Colonic mucosa (tissue), 4 donors: Measurements from ENCODE around the gene HTR2B. TPM values are rescaled to one million over a fixed set of nuclear protein-coding genes. Genes with fewer than 3 reads are reported as not detected.
A peak's percentile ranks its signal among the peaks of the same experiment; 100 is the strongest.
"Not testable (repeated sequence)": the region's sequence is repeated elsewhere in the genome, so short reads cannot be mapped to it uniquely, and the experiment has no call there.

ENCODE experiments used
- DNase-seq: peaks from one replicate; pipeline ENCODE4 v3.0.0-alpha.2; 2020
- H3K27ac ChIP-seq: fragments of 200-600 bp; one replicate; pipeline ENCODE4 v1.8.0; 2021
- H3K27me3 ChIP-seq: fragments of 200-600 bp; one replicate; pipeline ENCODE4 v1.8.0; 2021
- H3K36me3 ChIP-seq: fragments of 200-600 bp; one replicate; pipeline ENCODE4 v1.8.0; 2021
- H3K4me1 ChIP-seq: fragments of 200-600 bp; one replicate; pipeline ENCODE4 v1.8.0; 2021; ENCODE audit warnings: mild to moderate bottlenecking
- H3K4me3 ChIP-seq: fragments of 200-600 bp; one replicate; pipeline ENCODE4 v1.8.0; 2021
- H3K9ac ChIP-seq, 2 donors: one replicate each; pipeline ENCODE4 v1.7.0; 2013; ENCODE audit warnings: control low read depth in 2 of 2, low read depth in 2 of 2, low read length in 2 of 2
- H3K9me3 ChIP-seq: fragments of 200-600 bp; one replicate; pipeline ENCODE4 v1.8.0; 2021
- CTCF ChIP-seq: fragments of 200-600 bp; IDR thresholded peaks from one replicate; pipeline ENCODE4 v1.8.0; 2022; ENCODE audit warnings: antibody characterized with exemption, mild to moderate bottlenecking
- intact Hi-C: fragments of 100-400 bp; cut with DNase I; formaldehyde crosslinking; loops from one replicate; pipeline ENCODE4 v1.14.1; 2022
- total RNA-seq, 2 donors: library from RNA; stranded (reverse); fragmentation: NEBNext Ultra II Directional in 1 of 2; extraction: Animal tissue kit (Norgen Biotek cat#: 25700) in 1 of 2; gene quantifications; one replicate each; pipeline ENCODE4 v1.2.1, GENCODE V29; 2021
- donor health status: healthy.
- donor health status: DM: no; HTN: no; CAD: no.
- donor health status: DM: no; HTN: no; CAD: no.

Gene HTR2B
- total RNA-seq, 2 donors from 2014 or later: 0.27 TPM; not detected in 1

DNA sequence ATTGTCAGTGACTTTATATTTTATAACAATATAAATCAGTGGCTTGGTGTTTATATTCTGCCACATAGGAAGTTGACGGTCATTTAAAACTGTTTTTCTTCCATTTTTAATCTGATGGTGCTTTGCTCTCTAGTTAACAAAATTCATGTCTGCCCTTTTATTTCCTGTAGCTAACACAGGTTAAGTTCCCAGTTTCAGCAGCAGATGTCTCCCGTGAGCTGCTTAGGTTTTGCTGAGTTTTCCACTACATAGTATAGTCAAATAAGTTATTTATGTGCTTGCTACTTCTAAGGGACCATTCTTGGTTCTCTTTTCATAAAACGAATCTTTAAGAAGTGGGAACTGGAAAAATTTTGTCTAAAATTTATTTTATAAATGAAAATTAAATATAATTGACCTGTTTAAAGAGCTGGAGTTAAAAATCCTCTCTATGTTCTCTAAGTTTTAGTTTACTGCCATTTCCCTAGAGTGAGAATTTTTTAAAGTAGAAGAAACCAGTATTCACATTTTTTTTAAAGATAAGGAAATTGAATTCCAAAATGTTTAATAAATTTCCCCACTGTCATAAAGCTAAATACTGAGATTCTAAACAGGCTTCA is 20.6 kb downstream of the HTR2B start:
- no peak overlapping the region for H3K9ac ChIP-seq
- TF ChIP-seq CTCF: peak; percentile 82
- no peaks in the 10 kb centered on the region for H3K27me3 ChIP-seq
- no peaks in the 10 kb centered on the region for H3K36me3 ChIP-seq
- DNase-seq: peak; percentile 80
- intact Hi-C loops: loop anchor here (5.0 to 10.0 kb wide), 2 partner anchors 121 to 308 kb away; no protein-coding TSS in a partner anchor
- H3K4me3 ChIP-seq: no peak overlapping the region
- no peaks in the 10 kb centered on the region for H3K9me3 ChIP-seq
- peak overlapping the region; percentile 36 for H3K27ac ChIP-seq
- H3K4me1 ChIP-seq: no peaks in the 10 kb centered on the region

DNA sequence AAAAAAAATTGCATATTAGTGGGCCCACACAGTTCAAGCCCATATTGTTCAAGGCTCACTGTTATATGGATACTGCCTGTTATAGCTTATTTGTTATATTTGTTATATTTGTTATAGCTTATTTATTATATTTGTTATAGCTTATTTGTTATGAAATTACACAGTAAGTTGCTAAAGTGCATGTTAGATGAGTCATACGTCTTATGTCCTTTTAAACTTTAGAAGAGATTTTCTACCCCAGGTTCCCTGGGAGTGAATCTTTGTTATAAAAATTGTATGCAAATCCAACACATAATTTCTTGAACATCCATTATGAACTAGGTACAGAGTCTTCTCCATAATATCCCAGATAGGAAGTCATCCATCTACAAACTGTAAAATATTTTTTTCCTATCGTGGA is 22.1 kb downstream of the HTR2B start:
- intact Hi-C loops: loop anchor here (5.0 to 10.0 kb wide), 2 partner anchors 122 to 310 kb away; no protein-coding TSS in a partner anchor
- Histone ChIP-seq H3K36me3 (no peaks in the 10 kb centered on the region), H3K4me1 (no peaks in the 10 kb centered on the region), H3K9ac (no peak overlapping the region), H3K9me3 (no peaks in the 10 kb centered on the region), H3K27ac (peak overlapping the region; percentile 60), H3K4me3 (no peak overlapping the region), H3K27me3 (no peaks in the 10 kb centered on the region)
- TF ChIP-seq CTCF: no peak
- DNase-seq: no peak

DNA sequence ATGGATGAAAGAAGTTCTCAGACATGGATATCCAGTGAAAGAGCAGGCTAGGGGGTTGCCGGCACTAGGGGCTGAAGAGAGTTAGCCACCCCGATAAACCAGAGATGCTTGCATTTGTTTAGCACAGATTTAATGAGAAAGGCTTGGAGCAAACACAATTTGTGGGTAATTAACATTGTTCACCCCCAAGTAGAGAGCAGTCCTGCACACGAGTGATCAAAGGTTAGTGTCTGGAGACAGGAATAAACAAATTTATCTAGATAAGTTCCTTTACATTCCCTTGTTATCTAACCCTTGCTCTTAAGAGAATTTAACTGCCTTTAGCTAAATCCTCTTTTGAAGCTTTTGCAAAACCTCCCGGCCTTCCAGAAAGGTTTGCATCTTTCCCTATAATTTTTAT is 23.9 kb downstream of the HTR2B start:
- no peak for DNase-seq
- H3K36me3 ChIP-seq: no peaks in the 10 kb centered on the region
- no peaks in the 10 kb centered on the region for H3K27me3 ChIP-seq
- H3K27ac ChIP-seq: peak overlapping the region; percentile 60
- no peak for TF ChIP-seq CTCF
- H3K9me3 ChIP-seq: no peaks in the 10 kb centered on the region
- intact Hi-C loops: loop anchor here (5.0 to 10.0 kb wide), 2 partner anchors 124 to 311 kb away; no protein-coding TSS in a partner anchor
- no peaks in the 10 kb centered on the region for H3K4me1 ChIP-seq
- no peak overlapping the region for H3K4me3 ChIP-seq
- H3K9ac ChIP-seq: no peak overlapping the region

DNA sequence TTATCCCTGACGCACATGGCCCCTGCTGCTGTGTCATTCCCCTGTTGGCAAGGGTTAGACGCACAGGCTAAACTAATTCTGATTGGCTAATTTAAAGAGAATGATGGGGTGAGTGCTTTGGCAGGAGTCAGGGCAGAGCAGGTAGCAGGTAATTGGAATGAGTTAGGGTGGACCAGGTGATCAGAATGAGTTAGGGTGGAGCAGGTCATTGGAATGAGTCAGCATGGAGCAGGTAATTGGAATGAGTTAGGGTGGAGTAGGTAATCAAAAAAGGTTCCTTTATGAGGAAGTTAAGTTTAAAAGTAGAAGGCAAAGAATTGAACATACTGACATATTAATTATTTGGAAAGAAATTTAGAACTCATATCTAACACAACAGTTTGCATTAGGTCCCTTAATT is 24.5 kb downstream of the HTR2B start:
- not testable (repeated sequence) for H3K36me3 ChIP-seq, H3K9me3 ChIP-seq
- intact Hi-C loops: loop anchor here (5.0 to 10.0 kb wide), 2 partner anchors 124 to 312 kb away; no protein-coding TSS in a partner anchor

GRCh38 chr2:231099918-231100317 is 24.9 kb downstream of the HTR2B start:
- Histone ChIP-seq H3K36me3 (no peaks in the 10 kb centered on the region), H3K9ac (no peak overlapping the region), H3K9me3 (no peaks in the 10 kb centered on the region), H3K27ac (no peak overlapping the region), H3K27me3 (no peaks in the 10 kb centered on the region), H3K4me3 (no peak overlapping the region), H3K4me1 (no peaks in the 10 kb centered on the region)
- TF ChIP-seq CTCF: no peak
- intact Hi-C loops: loop anchor here (5.0 to 10.0 kb wide), 2 partner anchors 125 to 312 kb away; no protein-coding TSS in a partner anchor
- peak; percentile 29 for DNase-seq

More for the DNA sequence above, 24.5 kb downstream of the HTR2B start:
- peak overlapping the region; percentile 60 for H3K27ac ChIP-seq
- H3K9ac ChIP-seq, H3K27me3 ChIP-seq, H3K4me1 ChIP-seq, H3K4me3 ChIP-seq: not testable (repeated sequence)
- peak; percentile 50 for DNase-seq

DNA sequence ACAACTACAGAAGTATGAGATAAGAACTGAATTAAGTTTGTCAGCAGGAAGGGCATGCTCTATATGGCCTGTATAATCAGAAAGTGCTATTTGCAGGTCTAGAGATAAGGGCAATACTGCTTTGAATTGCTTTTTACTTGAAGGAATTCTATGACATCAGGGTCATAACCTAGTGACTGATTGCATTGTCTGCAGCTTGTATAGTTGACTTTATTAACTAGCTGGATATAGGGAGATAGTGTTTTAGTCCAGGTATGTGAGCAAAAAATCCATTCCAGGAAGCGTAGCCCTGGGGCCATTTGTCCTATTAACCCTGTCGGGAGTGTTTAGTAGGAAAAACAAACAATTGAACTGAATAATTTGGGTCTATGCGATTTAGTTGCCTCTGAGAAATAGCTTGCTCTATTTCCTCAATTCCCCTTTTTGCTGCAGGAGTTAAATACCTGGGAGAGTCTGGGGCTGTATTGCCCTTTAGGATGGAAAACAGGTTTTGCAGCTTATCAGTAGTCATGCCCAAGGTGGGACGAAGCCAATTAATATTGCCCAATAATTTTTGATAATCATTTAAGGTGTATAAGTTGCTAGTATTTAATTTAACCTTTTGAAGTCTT is 30.0 kb downstream of the HTR2B start:
- peak; percentile 52 for DNase-seq
- H3K36me3 ChIP-seq: no peaks in the 10 kb centered on the region
- TF ChIP-seq CTCF: no peak
- H3K27ac ChIP-seq: peak overlapping the region; percentile 66
- H3K9ac ChIP-seq: no peak overlapping the region
- H3K4me1 ChIP-seq: peaks cover 2% of the 10 kb centered on the region
- no peak overlapping the region for H3K4me3 ChIP-seq
- intact Hi-C loops: no loop called here
- no peaks in the 10 kb centered on the region for H3K27me3 ChIP-seq
- H3K9me3 ChIP-seq: no peaks in the 10 kb centered on the region
